DOHH2 (cell line): ENCODE results near the gene TFR2.

Experiments
- EZH2phosphoT487 ChIP-seq: fragments of 200-600 bp; sonication (generic); IDR thresholded peaks from 2 replicates; pipeline ENCODE4 v1.6.1; 2017; ENCODE audit warnings: borderline replicate concordance, mild to moderate bottlenecking, antibody characterized with exemption, low read length, moderate library complexity, mixed read lengths
- TF ChIP-seq, protein P1 (sequence below): fragments of 200-600 bp; sonication (generic); IDR thresholded peaks from one replicate; pipeline ENCODE4 v1.5.1; 2014; ENCODE audit warnings: antibody characterized with exemption, mild to moderate bottlenecking, low read depth, low read length; ENCODE audit not compliant: poor library complexity, severe bottlenecking

DNA sequence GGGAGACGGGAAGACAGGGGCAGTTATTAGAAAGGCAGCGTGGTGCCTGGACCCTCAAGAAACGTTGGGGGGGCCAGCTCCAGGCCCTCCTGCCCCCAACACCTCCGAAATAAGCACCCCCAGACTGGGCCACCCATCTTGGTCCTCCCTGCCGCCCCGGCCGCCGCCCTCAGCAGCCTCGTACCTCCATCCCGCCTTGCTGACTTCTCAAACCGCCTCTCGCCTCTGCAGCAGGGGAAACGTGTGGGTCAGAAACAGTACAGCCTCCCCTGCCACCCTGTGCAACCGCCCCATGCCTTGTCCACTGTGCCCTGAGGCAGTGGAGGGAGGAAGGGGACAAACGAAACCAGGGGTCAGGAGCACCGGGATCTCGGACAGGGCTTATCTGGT, 45.5 kb upstream of the TFR2 start:
- TF ChIP-seq, protein P1, sequence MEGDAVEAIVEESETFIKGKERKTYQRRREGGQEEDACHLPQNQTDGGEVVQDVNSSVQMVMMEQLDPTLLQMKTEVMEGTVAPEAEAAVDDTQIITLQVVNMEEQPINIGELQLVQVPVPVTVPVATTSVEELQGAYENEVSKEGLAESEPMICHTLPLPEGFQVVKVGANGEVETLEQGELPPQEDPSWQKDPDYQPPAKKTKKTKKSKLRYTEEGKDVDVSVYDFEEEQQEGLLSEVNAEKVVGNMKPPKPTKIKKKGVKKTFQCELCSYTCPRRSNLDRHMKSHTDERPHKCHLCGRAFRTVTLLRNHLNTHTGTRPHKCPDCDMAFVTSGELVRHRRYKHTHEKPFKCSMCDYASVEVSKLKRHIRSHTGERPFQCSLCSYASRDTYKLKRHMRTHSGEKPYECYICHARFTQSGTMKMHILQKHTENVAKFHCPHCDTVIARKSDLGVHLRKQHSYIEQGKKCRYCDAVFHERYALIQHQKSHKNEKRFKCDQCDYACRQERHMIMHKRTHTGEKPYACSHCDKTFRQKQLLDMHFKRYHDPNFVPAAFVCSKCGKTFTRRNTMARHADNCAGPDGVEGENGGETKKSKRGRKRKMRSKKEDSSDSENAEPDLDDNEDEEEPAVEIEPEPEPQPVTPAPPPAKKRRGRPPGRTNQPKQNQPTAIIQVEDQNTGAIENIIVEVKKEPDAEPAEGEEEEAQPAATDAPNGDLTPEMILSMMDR: no peak
- no peak for TF ChIP-seq EZH2phosphoT487
